HEK293 (cell line): ENCODE data around the gene XRCC2.
A peak's percentile ranks its signal among the peaks of the same experiment; 100 is the strongest.

Source experiments
- GLIS2 ChIP-seq: fragments of 450-650 bp; formaldehyde crosslinking; IDR thresholded peaks from 2 replicates; pipeline ENCODE4 v1.5.1; 2016; ENCODE audit warnings: missing biosample characterization, missing genetic modification characterization
- HIC1 ChIP-seq: fragments of 450-650 bp; formaldehyde crosslinking; IDR thresholded peaks from 2 replicates; pipeline ENCODE4 v1.5.1; 2016; ENCODE audit warnings: missing biosample characterization, missing genetic modification characterization
- IKZF3 ChIP-seq: fragments of 450-650 bp; IDR thresholded peaks from 2 replicates; pipeline ENCODE4 v1.5.0; 2018; ENCODE audit warnings: missing biosample characterization, mild to moderate bottlenecking, missing genetic modification characterization, moderate library complexity
- KLF9 ChIP-seq: fragments of 450-650 bp; formaldehyde crosslinking; IDR thresholded peaks from 2 replicates; pipeline ENCODE4 v1.5.1; 2016; ENCODE audit warnings: missing biosample characterization, missing genetic modification characterization, low read depth
- PRDM1 ChIP-seq: fragments of 450-650 bp; formaldehyde crosslinking; IDR thresholded peaks from 2 replicates; pipeline ENCODE4; 2016; ENCODE audit warnings: missing biosample characterization, missing genetic modification characterization
- SALL2 ChIP-seq: fragments of 450-650 bp; formaldehyde crosslinking; IDR thresholded peaks from 2 replicates; pipeline ENCODE4 v1.5.0; 2017; ENCODE audit warnings: missing biosample characterization, mild to moderate bottlenecking, missing genetic modification characterization, borderline replicate concordance
- TRIM28 ChIP-seq: IDR thresholded peaks from 2 replicates; pipeline ENCODE4 v1.6.1; 2011; ENCODE audit warnings: low read length, control low read depth, borderline replicate concordance
- ZEB2 ChIP-seq: fragments of 450-650 bp; formaldehyde crosslinking; IDR thresholded peaks from 2 replicates; pipeline ENCODE4 v1.5.1; 2016; ENCODE audit warnings: missing biosample characterization, missing genetic modification characterization
- ZNF19 ChIP-seq: fragments of 450-650 bp; formaldehyde crosslinking; IDR thresholded peaks from 2 replicates; pipeline ENCODE4; 2016; ENCODE audit warnings: missing biosample characterization, missing genetic modification characterization, low read depth
- ZNF202 ChIP-seq: fragments of 450-650 bp; formaldehyde crosslinking; IDR thresholded peaks from 2 replicates; pipeline ENCODE4 v1.5.1; 2016; ENCODE audit warnings: missing biosample characterization, missing genetic modification characterization, borderline replicate concordance
- ZNF280D ChIP-seq: fragments of 450-650 bp; formaldehyde crosslinking; IDR thresholded peaks from 2 replicates; pipeline ENCODE4 v1.5.1; 2016; ENCODE audit warnings: missing biosample characterization, missing genetic modification characterization
- ZNF341 ChIP-seq: fragments of 450-650 bp; formaldehyde crosslinking; IDR thresholded peaks from 2 replicates; pipeline ENCODE4; 2016; ENCODE audit warnings: low read depth, missing biosample characterization, missing genetic modification characterization
- ZNF362 ChIP-seq: fragments of 450-650 bp; formaldehyde crosslinking; IDR thresholded peaks from 2 replicates; pipeline ENCODE4 v1.5.1; 2016; ENCODE audit warnings: missing biosample characterization, missing genetic modification characterization
- ZNF544 ChIP-seq: fragments of 450-650 bp; formaldehyde crosslinking; IDR thresholded peaks from 2 replicates; pipeline ENCODE4 v1.5.0; 2017; ENCODE audit warnings: missing biosample characterization, missing genetic modification characterization
- ZNF549 ChIP-seq: fragments of 450-650 bp; IDR thresholded peaks from 2 replicates; pipeline ENCODE4 v1.5.1; 2018; ENCODE audit warnings: missing biosample characterization, missing genetic modification characterization, mild to moderate bottlenecking, inconsistent platforms, moderate library complexity
- ZNF596 ChIP-seq: fragments of 450-650 bp; IDR thresholded peaks from 2 replicates; pipeline ENCODE4 v1.5.0; 2018; ENCODE audit warnings: missing biosample characterization, mild to moderate bottlenecking, missing genetic modification characterization, moderate library complexity
- ZSCAN4 ChIP-seq: fragments of 450-650 bp; formaldehyde crosslinking; IDR thresholded peaks from 2 replicates; pipeline ENCODE4 v1.5.1; 2017; ENCODE audit warnings: missing biosample characterization, missing genetic modification characterization
- TF ChIP-seq, protein P1 (sequence below): fragments of 450-650 bp; formaldehyde crosslinking; IDR thresholded peaks from 2 replicates; pipeline ENCODE4 v1.5.1; 2017; ENCODE audit warnings: missing biosample characterization, missing genetic modification characterization
- TF ChIP-seq, protein P2 (sequence below): fragments of 450-650 bp; formaldehyde crosslinking; IDR thresholded peaks from 2 replicates; pipeline ENCODE4 v1.5.1; 2016; ENCODE audit warnings: missing biosample characterization, missing genetic modification characterization
- TF ChIP-seq, protein P3 (sequence below): fragments of 450-650 bp; formaldehyde crosslinking; IDR thresholded peaks from 2 replicates; pipeline ENCODE4 v1.5.1; 2016; ENCODE audit warnings: missing biosample characterization, missing genetic modification characterization

XRCC2 gene

DNA sequence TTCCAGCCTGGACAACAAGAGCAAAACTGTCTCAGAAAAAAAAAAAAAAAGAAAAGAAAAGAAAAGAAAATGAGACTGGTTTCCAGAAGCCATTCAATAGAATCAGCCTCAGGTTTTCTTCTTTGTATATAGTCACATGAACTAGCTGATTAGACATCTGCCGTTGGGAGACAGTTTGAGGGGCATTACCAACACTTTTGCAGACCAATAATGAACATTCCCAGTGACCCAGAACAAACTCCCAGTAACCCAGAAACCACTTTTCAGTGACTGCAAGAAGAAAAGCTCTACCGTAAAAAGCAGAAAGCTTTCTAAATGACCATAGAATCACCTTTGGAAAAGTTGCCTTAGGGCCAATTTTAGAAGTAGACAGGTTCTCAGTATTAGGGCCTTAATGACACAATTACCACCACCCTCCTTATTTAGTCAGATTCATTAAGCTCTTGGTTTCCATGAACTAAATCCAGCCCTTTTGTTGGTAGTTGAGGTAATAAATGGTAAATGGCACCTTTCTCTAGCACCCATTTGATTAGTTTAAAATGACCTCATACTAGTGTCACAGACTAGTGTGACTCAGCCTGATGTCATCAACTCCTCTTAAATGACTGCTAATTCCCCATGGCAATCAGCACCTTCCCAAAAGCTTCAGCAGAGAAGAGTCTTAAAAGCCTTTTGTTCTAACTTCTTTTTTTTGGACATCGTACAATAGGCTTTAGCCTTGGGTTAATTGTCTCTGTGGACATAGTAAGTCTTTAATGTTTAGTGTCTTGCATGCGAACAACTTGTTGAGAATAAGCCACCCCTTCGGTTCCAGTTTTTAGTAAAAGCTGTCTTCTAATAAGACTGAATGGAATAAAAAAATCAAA is 33.6 kb upstream of the XRCC2 start (continued):
- TF ChIP-seq, protein P1, sequence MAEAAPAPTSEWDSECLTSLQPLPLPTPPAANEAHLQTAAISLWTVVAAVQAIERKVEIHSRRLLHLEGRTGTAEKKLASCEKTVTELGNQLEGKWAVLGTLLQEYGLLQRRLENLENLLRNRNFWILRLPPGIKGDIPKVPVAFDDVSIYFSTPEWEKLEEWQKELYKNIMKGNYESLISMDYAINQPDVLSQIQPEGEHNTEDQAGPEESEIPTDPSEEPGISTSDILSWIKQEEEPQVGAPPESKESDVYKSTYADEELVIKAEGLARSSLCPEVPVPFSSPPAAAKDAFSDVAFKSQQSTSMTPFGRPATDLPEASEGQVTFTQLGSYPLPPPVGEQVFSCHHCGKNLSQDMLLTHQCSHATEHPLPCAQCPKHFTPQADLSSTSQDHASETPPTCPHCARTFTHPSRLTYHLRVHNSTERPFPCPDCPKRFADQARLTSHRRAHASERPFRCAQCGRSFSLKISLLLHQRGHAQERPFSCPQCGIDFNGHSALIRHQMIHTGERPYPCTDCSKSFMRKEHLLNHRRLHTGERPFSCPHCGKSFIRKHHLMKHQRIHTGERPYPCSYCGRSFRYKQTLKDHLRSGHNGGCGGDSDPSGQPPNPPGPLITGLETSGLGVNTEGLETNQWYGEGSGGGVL (tag by site-specific recombination), result peak; percentile 69
- TF ChIP-seq, protein P2, sequence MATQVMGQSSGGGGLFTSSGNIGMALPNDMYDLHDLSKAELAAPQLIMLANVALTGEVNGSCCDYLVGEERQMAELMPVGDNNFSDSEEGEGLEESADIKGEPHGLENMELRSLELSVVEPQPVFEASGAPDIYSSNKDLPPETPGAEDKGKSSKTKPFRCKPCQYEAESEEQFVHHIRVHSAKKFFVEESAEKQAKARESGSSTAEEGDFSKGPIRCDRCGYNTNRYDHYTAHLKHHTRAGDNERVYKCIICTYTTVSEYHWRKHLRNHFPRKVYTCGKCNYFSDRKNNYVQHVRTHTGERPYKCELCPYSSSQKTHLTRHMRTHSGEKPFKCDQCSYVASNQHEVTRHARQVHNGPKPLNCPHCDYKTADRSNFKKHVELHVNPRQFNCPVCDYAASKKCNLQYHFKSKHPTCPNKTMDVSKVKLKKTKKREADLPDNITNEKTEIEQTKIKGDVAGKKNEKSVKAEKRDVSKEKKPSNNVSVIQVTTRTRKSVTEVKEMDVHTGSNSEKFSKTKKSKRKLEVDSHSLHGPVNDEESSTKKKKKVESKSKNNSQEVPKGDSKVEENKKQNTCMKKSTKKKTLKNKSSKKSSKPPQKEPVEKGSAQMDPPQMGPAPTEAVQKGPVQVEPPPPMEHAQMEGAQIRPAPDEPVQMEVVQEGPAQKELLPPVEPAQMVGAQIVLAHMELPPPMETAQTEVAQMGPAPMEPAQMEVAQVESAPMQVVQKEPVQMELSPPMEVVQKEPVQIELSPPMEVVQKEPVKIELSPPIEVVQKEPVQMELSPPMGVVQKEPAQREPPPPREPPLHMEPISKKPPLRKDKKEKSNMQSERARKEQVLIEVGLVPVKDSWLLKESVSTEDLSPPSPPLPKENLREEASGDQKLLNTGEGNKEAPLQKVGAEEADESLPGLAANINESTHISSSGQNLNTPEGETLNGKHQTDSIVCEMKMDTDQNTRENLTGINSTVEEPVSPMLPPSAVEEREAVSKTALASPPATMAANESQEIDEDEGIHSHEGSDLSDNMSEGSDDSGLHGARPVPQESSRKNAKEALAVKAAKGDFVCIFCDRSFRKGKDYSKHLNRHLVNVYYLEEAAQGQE, result no peak
- no peak for TF ChIP-seq ZNF19 (tag by site-specific recombination)
- peak; percentile 19; the same call in 1 of the 2 replicates for TF ChIP-seq GLIS2 (tag by site-specific recombination)
- 0 out of 2 replicates have a peak, but pooled peaks have one; percentile 22 for TF ChIP-seq SALL2 (tag by site-specific recombination)
- peak; percentile 79 for TF ChIP-seq IKZF3 (tag by site-specific recombination)
- peak; percentile 93 for TF ChIP-seq ZNF362 (tag by site-specific recombination)
- peak; percentile 70 for TF ChIP-seq PRDM1
- TF ChIP-seq ZEB2 (tag by site-specific recombination), result peak; percentile 96
- TF ChIP-seq ZNF544 (tag by site-specific recombination), result no peak
- no peak for TF ChIP-seq ZNF596 (tag by site-specific recombination)
- TF ChIP-seq, protein P3, sequence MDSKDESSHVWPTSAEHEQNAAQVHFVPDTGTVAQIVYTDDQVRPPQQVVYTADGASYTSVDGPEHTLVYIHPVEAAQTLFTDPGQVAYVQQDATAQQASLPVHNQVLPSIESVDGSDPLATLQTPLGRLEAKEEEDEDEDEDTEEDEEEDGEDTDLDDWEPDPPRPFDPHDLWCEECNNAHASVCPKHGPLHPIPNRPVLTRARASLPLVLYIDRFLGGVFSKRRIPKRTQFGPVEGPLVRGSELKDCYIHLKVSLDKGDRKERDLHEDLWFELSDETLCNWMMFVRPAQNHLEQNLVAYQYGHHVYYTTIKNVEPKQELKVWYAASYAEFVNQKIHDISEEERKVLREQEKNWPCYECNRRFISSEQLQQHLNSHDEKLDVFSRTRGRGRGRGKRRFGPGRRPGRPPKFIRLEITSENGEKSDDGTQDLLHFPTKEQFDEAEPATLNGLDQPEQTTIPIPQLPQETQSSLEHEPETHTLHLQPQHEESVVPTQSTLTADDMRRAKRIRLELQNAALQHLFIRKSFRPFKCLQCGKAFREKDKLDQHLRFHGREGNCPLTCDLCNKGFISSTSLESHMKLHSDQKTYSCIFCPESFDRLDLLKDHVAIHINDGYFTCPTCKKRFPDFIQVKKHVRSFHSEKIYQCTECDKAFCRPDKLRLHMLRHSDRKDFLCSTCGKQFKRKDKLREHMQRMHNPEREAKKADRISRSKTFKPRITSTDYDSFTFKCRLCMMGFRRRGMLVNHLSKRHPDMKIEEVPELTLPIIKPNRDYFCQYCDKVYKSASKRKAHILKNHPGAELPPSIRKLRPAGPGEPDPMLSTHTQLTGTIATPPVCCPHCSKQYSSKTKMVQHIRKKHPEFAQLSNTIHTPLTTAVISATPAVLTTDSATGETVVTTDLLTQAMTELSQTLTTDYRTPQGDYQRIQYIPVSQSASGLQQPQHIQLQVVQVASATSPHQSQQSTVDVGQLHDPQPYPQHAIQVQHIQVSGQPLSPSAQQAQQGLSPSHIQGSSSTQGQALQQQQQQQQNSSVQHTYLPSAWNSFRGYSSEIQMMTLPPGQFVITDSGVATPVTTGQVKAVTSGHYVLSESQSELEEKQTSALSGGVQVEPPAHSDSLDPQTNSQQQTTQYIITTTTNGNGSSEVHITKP, result no peak; the same call in 1 of the 2 replicates
- TF ChIP-seq TRIM28, result no peak; the same call in 1 of the 2 replicates
- peak; percentile 97 for TF ChIP-seq HIC1 (tag by site-specific recombination)
- peak; percentile 40; the same call in 1 of the 2 replicates for TF ChIP-seq ZNF280D (tag by site-specific recombination)
- peak; percentile 31; the same call in 1 of the 2 replicates for TF ChIP-seq ZSCAN4 (tag by site-specific recombination)
- no peak for TF ChIP-seq ZNF341 (tag by site-specific recombination)
- TF ChIP-seq ZNF202, result no peak
- peak; percentile 14; the same call in 1 of the 2 replicates for TF ChIP-seq KLF9 (tag by site-specific recombination)
- no peak for TF ChIP-seq ZNF549
